Measurements from ENCODE around the gene MOB4.
"Not testable (repeated sequence)": the region's sequence is repeated elsewhere in the genome, so short reads cannot be mapped to it uniquely, and the experiment has no call there.

The MOB4 gene

DNA sequence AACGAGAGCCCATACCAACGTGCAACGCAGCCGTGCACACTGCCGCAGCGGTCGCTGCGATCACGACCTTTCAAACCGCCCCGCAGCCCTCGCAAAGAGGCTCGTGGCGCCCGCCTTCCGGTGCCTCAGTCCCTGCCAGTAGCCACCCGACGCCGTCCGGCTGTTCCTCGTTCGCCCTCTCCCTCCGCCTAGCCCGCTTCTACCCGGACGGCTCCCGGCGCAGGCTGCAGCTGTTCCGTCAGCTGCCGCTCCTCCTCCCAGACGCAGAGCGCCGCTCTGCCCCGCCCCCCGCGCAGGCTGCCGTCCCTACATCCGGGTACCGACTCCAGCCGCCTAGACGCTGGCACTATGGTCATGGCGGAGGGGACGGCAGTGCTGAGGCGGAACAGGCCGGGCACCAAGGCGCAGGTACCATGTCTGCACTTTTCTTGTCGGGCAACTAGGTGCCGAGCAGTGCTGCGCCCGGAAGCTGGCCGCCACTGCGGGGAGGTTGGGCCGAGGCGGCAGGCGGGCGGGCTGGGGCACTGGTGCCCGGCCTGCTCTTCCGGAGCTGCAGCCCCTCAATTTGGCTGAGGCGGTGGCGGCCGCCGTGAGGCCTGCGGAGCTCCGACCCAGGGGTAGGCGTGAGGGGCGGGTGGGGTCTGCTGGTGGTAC lies at the start of gene MOB4:
MOB4 (plus strand) TSS at position 328 of the 654 bp plus-strand sequence; CDS start at position 349, 21 bp downstream.
- in situ Hi-C loops (cut with MboI; ENCODE audit: low sequenced_read_pairs), result no loop called here

DNA sequence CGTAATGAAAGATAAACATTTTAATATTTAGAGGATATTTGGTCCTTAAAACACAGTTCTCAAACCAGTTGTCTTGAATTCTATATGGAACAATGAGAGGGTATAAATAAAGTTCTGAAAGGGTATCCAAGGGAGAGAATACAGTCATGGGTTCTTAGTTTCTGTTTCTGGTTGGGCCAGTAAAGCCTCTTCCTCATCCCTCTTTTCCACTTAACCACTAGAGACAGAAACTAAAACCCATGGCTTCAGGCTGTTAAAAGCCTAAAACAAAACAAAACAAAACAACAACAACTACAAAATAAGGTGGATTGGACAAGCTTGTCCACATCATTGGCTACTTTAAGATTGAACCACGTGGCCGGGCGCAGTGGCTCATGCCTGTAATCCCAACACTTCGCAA lies 43.7 kb upstream of the MOB4 start:
- in situ Hi-C loops (cut with MboI; ENCODE audit: low sequenced_read_pairs), result no loop called here

DNA sequence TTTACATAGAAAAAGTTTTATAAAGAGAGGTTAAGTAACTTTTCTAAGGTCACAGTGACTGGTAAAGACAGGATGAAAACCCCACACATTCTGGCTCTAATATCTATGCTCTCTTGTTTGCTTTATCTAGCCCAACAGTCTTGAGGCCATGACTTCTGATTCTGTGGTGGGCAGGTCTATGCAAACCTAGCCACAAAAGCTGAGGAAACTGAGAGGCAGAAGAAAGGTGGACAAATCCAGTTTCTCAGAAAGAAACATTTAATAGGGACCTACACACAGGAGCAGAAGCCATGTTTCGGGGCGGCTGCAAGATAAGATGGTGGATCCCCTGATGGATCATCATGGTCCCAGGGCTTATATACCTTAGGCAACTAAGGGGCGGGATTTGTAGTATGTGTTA lies 38.1 kb upstream of the MOB4 start:
- in situ Hi-C loops (cut with MboI; ENCODE audit: low sequenced_read_pairs), result no loop called here

DNA sequence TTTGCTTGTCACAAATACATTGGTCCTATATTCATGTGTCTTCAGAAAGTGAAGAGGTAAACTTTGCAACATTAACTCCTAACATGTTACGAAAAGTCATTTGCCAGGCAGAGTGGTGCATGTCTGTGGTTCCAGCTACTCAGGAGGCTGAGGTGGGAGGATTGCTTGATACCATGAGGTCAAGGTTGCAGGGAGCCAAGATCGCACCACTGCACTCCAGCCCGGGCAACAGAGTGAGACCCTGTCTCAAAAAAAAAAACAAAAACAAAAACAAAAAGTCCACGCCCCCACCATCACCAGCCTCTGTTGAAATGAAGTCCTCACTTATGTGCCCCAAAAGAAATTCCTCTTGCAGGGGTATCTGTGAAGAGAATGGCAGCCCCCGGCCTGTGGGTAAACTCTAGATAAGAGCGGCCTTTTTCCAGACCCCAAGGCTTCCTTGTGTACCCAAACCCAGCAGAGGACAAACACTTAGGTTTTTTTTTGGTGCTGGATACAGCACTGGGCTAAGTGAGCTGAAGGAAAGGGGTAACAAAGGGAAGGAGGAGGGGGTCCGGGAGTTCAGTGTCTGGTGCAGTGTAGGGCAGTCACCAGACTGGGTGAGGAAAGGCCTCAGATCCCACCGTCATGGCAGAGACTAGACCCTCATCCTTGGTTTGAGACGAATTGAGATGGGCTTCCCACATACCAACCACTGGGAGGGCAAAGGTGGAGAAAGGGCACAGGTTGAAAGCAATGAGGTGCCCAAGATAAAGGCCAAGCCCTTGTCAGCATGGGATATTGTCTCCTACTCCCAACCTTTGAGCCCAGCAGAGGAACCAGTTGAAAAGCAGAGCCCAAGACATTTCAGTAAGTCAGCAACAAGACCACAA lies 35.5 kb upstream of the MOB4 start:
- in situ Hi-C loops (cut with MboI; ENCODE audit: low sequenced_read_pairs), result no loop called here

DNA sequence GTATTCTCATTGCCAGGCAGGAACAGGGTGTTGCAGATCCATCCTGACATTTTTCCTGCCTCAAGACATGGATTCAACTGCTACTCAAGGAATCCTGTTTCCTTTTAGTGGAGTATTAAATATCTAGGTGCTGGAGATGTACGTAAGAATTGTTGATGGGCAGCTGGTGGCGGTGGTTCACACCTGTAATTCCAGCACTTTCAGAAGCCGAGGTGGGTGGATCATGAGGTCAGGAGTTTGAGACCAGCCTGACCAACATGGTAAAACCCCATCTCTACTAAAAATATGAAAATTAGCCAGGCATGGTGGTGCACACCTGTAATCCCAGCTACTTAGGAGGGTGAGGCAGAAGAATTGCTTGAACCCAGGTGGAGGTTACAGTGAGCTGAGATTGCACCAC lies 31.6 kb upstream of the MOB4 start:
- in situ Hi-C loops (cut with MboI; ENCODE audit: low sequenced_read_pairs), result not testable (repeated sequence)

DNA sequence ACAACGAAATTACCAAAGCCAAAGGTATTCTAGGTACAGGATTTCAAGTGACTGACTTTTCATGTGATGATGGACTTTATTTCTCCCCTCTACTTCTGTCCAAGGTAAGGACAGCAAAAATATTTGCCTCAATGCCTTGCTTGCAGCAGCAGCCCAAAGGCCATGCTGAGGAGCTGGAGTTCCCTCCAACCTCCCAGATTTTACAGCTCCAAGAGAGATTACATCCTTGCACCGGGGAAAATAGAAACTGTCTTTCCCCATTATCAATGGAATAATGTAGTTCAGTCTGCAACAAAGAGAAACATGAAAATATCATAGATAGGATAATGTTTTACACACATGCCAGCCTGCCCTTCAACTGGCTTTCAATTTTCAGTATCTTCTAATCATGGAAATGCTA lies 29.7 kb upstream of the MOB4 start:
- in situ Hi-C loops (cut with MboI; ENCODE audit: low sequenced_read_pairs), result no loop called here

DNA sequence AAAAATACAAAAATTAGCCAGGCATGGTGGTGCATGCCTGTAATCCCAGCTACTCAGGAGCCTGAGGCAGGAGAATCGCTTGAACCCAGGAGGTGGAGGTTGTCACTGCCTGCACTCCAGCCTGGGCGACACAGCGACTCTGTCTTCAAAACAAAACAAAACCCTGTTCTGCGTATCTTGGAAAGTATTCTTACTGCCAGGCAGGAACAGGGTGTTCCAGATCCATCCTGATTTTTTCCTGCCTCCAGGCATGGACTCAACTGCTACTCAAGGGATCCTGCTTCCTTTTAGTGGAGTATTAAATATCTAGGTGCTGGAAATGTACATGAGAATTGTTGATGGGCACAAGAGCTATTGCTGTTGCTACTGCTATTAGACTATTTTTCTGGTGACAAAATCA lies 28.5 kb upstream of the MOB4 start:
- in situ Hi-C loops (cut with MboI; ENCODE audit: low sequenced_read_pairs), result no loop called here

DNA sequence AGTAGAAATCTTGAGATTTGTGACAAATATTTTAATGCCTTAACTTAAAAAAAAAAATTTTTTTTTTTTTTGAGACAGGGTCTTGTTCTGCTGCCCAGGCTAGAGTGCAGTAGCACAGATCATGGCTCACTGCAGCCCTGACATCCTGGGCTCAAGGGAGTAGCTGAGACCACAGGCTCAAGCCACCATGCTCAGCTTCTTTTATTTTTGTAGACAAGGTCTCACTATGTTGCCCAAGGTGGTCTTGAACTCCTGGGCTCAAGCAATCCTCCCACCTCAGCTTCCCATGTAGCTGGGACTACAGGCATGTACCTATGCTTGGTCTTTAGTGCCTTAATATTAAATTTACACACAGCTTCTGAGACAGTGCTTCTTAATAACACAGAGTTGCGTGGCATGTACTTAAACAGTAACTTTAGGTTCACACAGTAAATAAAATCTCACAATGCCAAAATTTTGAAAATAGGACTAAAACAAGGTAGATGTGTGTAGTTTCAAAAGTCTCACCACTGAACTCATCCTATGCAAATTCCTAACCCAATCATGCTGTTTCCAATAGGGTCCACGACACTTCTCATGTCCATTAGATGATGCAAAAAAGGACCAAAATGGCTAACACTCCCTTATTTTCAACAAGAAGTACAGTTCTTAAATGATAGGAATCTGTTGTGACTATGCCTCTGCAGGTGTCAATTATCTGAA lies 20.3 kb upstream of the MOB4 start:
- in situ Hi-C loops (cut with MboI; ENCODE audit: low sequenced_read_pairs), result no loop called here

DNA sequence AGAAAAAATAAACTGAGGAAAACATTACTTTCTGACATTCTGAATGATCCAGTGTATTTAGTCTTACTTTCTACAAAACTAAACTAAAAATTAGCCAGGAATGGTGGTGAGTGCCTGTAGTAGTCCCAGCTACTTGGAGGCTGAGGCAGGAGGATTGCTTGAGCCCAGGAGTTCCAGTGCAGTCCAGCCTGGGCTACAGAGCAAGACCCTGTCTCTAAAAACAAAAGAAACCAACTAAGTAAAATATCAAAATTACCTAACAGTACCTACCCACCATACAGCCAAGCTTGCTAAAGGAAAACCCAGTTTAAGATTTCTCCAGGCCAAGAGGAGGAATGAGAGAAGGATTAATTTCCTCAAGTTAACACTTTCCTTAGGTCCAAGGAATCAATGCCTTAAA lies 19.2 kb upstream of the MOB4 start:
- in situ Hi-C loops (cut with MboI; ENCODE audit: low sequenced_read_pairs), result no loop called here

DNA sequence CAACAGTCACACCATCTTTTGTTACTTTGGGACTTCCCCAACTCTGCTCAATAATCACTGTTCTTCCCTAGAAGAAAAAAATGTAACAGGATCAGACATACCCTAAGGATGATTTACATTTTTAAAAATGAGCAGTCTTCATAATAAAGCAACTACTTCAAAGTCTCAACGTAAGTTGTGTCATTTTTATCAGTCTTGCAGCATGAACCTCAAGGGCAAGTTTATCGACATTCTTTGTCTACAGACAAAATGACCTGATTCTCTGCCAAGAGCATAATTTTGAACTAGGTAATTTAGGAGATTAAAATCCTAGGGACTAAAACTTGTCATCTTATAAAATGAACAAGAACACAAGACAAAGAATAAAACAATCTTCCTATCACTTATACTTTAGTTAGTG lies 18.5 kb upstream of the MOB4 start:
- in situ Hi-C loops (cut with MboI; ENCODE audit: low sequenced_read_pairs), result no loop called here

DNA sequence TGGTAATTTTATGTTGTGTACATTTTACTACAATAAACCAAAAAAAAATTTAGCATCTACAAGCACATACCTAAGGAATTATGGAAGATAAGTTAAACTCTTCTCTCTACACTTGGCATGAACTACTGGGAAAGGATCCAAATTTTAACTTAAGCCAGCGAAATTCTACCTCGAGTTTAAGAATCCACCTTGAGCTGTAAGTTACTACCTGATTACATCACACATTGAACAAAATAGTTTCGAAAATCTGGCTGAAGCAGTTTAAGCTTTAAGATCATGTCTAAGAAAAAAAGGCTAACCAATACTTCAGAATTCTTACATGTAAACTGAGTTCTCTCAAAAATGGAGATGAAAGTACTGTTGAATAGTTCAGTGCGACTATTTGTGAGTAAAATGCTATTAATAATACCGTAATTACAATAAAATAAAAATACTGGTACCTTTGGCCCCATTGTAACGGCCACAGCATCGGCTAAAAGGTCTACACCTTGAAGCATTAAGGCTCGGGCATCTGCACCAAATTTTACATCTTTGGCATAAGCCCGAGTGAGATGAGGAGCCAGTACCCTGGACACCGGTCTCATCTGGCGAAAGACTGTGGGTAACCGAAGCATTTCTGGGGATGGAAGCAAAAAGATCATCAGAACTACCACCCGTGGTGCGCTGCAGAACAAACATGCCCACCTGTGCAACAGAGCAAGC lies 17.5 kb upstream of the MOB4 start:
- in situ Hi-C loops (cut with MboI; ENCODE audit: low sequenced_read_pairs), result no loop called here

DNA sequence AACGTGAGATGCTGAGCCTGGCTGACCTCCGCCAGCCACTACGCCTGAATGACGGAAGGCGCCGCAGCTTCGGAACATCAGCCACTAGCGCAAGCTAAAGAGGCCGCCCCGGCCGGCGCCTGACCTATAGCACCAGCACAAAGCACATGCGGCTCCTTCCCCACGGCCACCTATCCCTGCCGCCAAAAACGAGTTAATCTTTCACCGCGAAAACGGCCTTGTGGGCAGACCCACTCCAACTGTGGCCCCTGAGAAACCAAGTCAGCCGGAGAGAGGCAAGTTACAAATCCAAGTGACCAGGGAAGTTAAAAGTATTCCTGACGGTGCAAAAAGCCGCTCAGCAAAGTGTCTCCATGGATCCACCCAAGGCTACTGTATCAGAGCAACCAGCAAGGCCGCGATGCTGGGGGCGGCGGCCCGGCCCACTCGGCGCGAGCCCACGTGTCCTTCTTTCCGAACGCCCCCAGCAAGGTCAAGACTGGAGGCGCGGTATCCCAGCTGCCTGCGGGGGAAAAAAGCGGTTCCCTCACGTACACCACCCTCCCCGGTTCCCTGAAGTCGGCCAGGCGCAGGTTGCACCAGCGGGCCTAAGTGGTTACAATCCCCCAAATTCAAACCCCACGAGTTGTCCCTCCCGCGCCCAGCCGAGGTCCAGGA lies 16.8 kb upstream of the MOB4 start:
- in situ Hi-C loops (cut with MboI; ENCODE audit: low sequenced_read_pairs), result no loop called here

DNA sequence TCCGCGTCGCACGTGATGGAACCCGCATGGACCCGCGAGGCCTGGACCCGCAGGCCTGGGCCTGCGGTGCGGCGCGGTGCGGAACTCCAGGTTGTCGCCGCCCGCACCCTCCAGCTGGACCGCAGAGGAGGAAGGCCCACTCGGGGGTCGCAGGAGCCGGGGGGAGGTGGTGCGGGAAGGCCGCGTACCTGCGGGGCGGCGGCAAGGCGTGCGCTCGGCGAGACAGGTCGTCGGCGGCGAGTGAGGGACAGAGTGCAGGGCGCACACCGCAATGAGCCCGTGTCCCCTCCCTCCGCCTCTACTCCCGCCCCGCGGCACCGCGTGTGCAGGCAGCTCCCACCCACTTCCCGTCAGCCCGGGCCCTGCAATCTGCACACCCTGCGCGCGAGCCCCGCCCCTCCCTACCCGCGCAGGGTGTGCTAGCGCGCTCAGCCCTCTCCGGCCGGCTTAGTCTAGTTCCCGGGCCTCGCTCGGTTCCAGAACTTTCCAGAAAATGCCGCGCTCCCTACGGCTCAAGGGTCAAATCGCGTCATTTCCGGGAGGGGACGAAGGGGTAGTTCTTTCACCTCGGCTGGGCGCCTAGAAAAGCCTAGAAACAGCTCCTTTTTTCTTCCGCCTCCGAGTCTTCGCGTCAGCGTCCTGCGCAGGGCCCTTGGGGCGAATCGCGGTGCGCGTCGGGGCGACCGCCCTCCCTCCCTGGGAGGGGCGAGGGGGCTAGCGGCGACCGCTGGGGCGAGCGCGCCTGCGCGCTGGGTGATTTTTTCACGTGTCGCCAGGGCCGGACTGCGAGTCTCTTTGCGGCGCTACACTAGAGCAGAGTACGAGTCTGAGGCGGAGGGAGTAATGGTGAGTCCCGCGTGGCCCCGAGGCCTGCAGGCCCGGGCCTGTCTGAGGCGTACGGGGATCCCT lies 16.0 kb upstream of the MOB4 start, which contains the start of the genes HSPD1 and HSPE1:
HSPD1 (minus strand) TSS at position 247 of the 909 bp plus-strand sequence. CDS start 992 bp downstream, outside the sequence.
HSPE1 (plus strand) TSS at position 786 of the 909 bp plus-strand sequence; CDS start at position 844, 58 bp downstream.
- in situ Hi-C loops (cut with MboI; ENCODE audit: low sequenced_read_pairs), result no loop called here

DNA sequence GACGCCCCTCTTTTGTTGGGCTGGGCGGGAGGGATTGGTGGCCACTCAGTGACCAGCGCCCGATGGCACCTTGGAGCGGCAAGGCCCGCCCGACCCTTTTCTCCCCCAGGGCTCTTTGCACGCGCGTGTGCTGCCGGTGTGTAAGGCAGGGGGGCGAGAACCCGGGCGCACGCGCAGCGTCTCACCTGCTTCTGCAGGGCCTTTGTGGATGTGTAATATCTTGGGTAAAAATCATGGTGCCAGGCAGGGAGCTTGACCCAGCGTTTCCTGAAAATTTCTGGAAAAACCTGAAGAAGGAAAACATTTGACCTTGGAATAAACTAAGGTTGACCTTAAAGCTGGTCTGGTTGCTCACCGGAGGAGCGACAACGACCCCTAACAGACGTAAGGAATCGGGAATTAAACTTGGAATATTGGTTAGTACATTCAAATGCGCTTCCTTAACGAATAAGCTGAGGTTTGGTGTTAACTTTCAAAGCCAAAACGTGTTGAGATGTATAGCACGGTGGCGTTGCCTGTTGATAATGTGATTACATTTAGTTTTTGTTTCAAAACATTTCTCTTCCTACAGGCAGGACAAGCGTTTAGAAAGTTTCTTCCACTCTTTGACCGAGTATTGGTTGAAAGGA lies 15.2 kb upstream of the MOB4 start:
- in situ Hi-C loops (cut with MboI; ENCODE audit: low sequenced_read_pairs), result no loop called here

DNA sequence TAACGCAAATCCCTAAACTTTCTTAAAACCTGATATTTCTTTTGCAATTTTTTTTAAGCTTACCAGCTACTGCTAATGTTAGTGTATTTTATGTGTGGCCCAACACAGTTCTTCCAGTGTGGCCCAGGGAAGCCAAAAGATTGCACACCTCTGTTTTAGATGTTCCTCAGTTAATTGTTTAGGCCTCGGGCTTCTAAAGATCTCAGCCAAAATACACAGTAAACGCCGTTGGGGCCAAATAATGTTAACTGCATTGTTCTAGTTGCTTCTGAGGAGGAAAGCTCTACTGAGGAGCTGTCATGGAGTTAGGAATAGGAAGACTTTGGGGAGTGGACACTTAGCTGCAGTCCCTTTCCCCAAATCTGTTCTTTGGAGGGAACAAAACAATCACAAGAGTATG lies 13.7 kb upstream of the MOB4 start:
- in situ Hi-C loops (cut with MboI; ENCODE audit: low sequenced_read_pairs), result no loop called here

DNA sequence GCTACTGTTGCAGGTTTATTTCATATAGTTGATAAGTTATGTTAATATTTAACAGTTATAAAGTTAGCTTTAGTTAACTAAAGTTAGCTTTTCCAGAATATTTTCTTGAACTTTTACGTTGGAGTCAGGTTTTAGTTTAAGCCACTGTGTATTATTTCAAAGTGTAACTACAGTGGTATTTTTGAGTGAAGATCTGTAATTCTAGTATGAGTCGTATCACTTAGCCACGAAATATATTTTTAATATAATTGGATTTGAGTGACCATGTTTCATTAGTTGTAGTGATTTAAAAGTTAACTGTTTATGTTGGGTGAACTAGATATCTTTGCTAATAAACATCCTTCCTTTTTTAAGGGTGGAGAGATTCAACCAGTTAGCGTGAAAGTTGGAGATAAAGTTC lies 13.2 kb upstream of the MOB4 start:
- in situ Hi-C loops (cut with MboI; ENCODE audit: low sequenced_read_pairs), result no loop called here

DNA sequence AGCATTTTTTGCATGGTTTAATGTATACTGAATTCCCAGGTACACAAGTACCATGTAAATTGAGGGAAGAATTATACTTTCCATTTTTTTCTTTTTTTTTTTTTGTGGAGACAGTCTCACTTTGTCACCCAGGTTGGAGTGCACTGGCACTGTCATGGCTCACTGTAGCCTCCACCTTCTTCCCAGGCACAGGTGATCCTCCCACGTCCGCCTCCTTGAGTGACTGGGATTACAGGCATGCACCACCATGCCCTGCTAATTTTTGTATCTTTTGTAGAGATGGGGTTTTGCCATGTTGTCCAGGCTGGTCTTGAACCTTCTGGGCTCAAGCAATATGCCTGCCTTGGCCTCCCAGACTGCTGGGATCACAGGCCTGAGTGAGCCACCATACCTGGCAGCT lies 11.9 kb upstream of the MOB4 start:
- in situ Hi-C loops (cut with MboI; ENCODE audit: low sequenced_read_pairs), result no loop called here

DNA sequence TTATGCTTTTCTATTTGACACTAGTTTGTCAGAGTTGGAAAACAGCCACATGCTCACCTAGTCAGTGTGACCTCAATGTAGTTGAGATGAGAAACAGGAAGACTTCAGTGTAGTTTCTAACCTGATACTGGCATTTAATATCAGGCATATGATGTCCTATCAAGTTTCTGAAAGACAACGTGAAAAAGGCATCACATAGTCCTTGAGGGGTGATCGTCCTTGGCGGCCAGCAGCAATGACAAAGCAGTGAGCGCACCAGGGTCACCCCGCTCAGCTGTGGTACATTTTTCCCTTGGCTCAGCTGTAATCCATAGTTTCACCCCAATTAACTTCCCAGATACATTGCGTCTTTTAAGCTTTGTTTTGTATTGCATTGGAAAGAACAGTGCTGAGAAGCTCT lies 11.4 kb upstream of the MOB4 start:
- in situ Hi-C loops (cut with MboI; ENCODE audit: low sequenced_read_pairs), result no loop called here

DNA sequence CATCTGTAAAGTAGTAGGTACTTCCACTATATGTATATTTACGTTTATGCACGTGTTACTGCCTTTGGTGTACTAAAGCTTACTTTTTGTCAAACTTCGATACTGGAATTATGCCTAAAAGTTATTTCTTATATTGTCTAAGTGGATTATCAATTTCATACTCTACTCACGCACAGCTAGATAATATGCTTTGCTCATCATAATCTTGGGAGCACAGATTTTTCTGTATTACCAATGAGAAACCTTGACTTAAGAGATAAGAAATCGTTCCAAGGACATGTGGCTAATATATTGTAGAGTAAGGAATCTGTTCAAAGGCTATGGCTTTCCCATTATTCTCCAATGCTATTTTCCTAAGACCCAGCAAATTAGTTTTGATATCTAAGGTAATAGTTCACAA lies 9.2 kb upstream of the MOB4 start:
- in situ Hi-C loops (cut with MboI; ENCODE audit: low sequenced_read_pairs), result no loop called here
